Stomach (tissue), 9 donors: ENCODE results near the gene ZDHHC11. TPM values are rescaled to one million over a fixed set of nuclear protein-coding genes. Genes with fewer than 3 reads are reported as not detected.
"Not testable (repeated sequence)": the region's sequence is repeated elsewhere in the genome, so short reads cannot be mapped to it uniquely, and the experiment has no call there.

ENCODE experiments used
- DNase-seq, 2 donors: peaks; one replicate each; pipeline versions ENCODE4 v3.0.0 to v3.0.0-alpha.2; 2013 to 2019
- H3K27ac ChIP-seq, 5 donors: fragments of 200-600 bp in 4 of 5; sonication (generic) in 4 of 5; one replicate each; pipeline ENCODE4 v1.5.1; 2013 to 2019; ENCODE audit warnings: mild to moderate bottlenecking in 1 of 5, moderate library complexity in 1 of 5
- H3K27me3 ChIP-seq, 3 donors: fragments of 200-600 bp; sonication (generic); one replicate each; pipeline ENCODE4 v1.5.1; 2017 to 2019; ENCODE audit warnings: mixed run types in 1 of 3
- H3K36me3 ChIP-seq, 4 donors: fragments of 200-600 bp; sonication (generic); 1 replicate in 3 of 4; 2 replicates in 1 of 4; pipeline ENCODE4 v1.5.1; 2016 to 2019
- H3K4me1 ChIP-seq, 4 donors: fragments of 200-600 bp; sonication (generic); one replicate each; pipeline ENCODE4 v1.5.1; 2016 to 2019
- H3K4me3 ChIP-seq, 4 donors: fragments of 200-600 bp; sonication (generic) in 3 of 4; one replicate each; pipeline ENCODE4 v1.5.1; 2016 to 2019; ENCODE audit warnings: mild to moderate bottlenecking in 1 of 4
- H3K9me3 ChIP-seq, 4 donors: fragments of 200-600 bp; sonication (generic); one replicate each; pipeline ENCODE4 v1.5.1; 2016 to 2019
- EP300 ChIP-seq: sonication (generic); formaldehyde crosslinking; IDR thresholded peaks from one replicate; pipeline ENCODE4 v1.6.1; 2017; ENCODE audit warnings: antibody characterized with exemption
- POLR2A ChIP-seq, 4 donors: fragments of 450-650 bp; IDR thresholded peaks; one replicate each; pipeline ENCODE4 v1.6.1; 2016; ENCODE audit warnings: antibody characterized with exemption in 4 of 4, control low read depth in 2 of 4, mild to moderate bottlenecking in 1 of 4, moderate library complexity in 1 of 4
- POLR2AphosphoS5 ChIP-seq, 3 donors: sonication (generic); formaldehyde crosslinking; IDR thresholded peaks; one replicate each; pipeline ENCODE4 v1.6.1; 2016; ENCODE audit warnings: antibody characterized with exemption in 3 of 3
- WGBS, 5 donors: extraction: QIAGEN DNeasy Blood & Tissue Kit in 3 of 5; methylation state at CpG; one replicate each; pipeline versions ENCODE4 v1.1.5 to v1.1.7; 2013 to 2018; 5-methylcytosine and 5-hydroxymethylcytosine counted together
- intact Hi-C: fragments of 100-400 bp; cut with DNase I; formaldehyde crosslinking; loops from one replicate; pipeline ENCODE4 v1.15.1; 2023; ENCODE audit warnings: low total_unique reads
- polyA plus RNA-seq, 3 donors: library from polyadenylated mRNA; stranded (reverse); fragments of 200-250 nt; gene quantifications; one replicate each; pipeline ENCODE4 v1.2.3, GENCODE V29; 2013
- total RNA-seq, 5 donors: library from RNA; depleted of rRNA; stranded (reverse); fragments of >200 nt; gene quantifications; one replicate each; pipeline versions ENCODE4 v1.1.0 to v1.2.3, GENCODE V29; 2014 to 2016
- TF ChIP-seq, protein P1 (sequence below), 7 experiments: fragments of 450-650 bp in 4 of 7; fragments of 200-600 bp in 3 of 7; sonication (generic) in 3 of 7; IDR thresholded peaks; one replicate each; pipeline ENCODE4 v1.5.1; 2016 to 2019; ENCODE audit warnings: antibody characterized with exemption in 7 of 7, control low read depth in 2 of 7, mild to moderate bottlenecking in 1 of 7
- donor health status: healthy with polysubstance abuse.
- donor health status: Bipolar disorder and iron deficiency.
- donor health status: healthy.

The ZDHHC11 gene
- total and polyA plus RNA-seq, 8 donors = 1.6 to 35.2 (median 8.3) TPM

GRCh38 chr5:856531-857425, 6.0 kb upstream of the ZDHHC11 start:
- no peak overlapping the region for H3K4me3 ChIP-seq
- DNase-seq = no peak
- no peak overlapping the region for H3K27ac ChIP-seq
- 85 to 87% (median 86%) methylated on average over 16 of the region's 16 CpGs for WGBS, 5 donors
- H3K9me3 ChIP-seq = no peaks in the 10 kb centered on the region
- intact Hi-C loops = no loop called here
- H3K4me1 ChIP-seq = no peaks in the 10 kb centered on the region
- H3K36me3 ChIP-seq = peaks cover 0 to 19% (median 10%) of the 10 kb centered on the region in 4 donors
- H3K27me3 ChIP-seq = peaks cover 0 to 37% (median 11%) of the 10 kb centered on the region in 3 donors
- no peak for TF ChIP-seq EP300
- no peak for TF ChIP-seq POLR2A (IDR thresholded peaks at IDR 0.05)
- TF ChIP-seq POLR2AphosphoS5 (IDR thresholded peaks at IDR 0.05) = no peak
- TF ChIP-seq, protein P1, sequence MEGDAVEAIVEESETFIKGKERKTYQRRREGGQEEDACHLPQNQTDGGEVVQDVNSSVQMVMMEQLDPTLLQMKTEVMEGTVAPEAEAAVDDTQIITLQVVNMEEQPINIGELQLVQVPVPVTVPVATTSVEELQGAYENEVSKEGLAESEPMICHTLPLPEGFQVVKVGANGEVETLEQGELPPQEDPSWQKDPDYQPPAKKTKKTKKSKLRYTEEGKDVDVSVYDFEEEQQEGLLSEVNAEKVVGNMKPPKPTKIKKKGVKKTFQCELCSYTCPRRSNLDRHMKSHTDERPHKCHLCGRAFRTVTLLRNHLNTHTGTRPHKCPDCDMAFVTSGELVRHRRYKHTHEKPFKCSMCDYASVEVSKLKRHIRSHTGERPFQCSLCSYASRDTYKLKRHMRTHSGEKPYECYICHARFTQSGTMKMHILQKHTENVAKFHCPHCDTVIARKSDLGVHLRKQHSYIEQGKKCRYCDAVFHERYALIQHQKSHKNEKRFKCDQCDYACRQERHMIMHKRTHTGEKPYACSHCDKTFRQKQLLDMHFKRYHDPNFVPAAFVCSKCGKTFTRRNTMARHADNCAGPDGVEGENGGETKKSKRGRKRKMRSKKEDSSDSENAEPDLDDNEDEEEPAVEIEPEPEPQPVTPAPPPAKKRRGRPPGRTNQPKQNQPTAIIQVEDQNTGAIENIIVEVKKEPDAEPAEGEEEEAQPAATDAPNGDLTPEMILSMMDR (IDR thresholded peaks at IDR 0.05) = no peak

DNA sequence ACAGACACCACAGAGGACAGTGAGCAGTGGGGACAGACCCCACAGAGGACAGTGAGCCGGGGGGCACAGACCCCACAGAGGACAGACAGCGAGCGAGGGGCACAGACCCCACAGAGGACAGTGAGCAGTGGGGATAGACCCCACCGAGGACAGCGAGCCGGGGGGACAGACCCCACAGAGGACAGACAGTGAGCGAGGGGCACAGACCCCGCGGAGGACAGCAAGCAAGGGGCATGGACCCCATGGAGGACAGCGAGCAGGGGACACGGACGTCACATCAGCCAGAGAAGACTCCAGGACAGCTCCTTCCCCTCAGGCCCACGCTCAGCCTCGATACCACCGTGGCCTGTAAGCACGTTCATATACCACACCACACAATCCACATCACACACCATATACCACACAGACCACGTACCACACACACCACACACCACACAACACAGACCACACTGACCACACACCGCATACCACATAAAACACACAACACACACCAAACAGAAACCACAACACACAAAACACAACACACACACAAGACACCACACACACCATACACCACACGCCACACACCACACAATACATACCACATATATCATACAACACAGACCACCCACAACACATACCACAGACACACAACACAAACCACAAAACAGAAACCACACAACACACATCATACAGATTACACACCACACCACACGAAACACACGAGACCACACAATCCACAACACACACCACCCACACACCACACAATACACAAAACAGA, 5.2 kb upstream of the ZDHHC11 start:
- H3K4me1 ChIP-seq = peaks cover 0 to 2% (median under 1%) of the 10 kb centered on the region in 4 donors
- TF ChIP-seq, protein P1 (IDR thresholded peaks at IDR 0.05) = no peak
- no peak for TF ChIP-seq POLR2AphosphoS5 (IDR thresholded peaks at IDR 0.05)
- TF ChIP-seq EP300 = no peak
- TF ChIP-seq POLR2A (IDR thresholded peaks at IDR 0.05) = no peak
- intact Hi-C loops = no loop called here
- H3K9me3 ChIP-seq = no peaks in the 10 kb centered on the region
- H3K4me3 ChIP-seq = no peak overlapping the region
- H3K27me3 ChIP-seq = peaks cover 1 to 45% (median 15%) of the 10 kb centered on the region in 3 donors
- DNase-seq = no peak
- H3K36me3 ChIP-seq = peaks cover 0 to 15% (median 10%) of the 10 kb centered on the region in 4 donors
- WGBS, 5 donors = 65 to 75% (median 68%) methylated on average over 19 to 21 of the region's 21 CpGs
- H3K27ac ChIP-seq = no peak overlapping the region

DNA sequence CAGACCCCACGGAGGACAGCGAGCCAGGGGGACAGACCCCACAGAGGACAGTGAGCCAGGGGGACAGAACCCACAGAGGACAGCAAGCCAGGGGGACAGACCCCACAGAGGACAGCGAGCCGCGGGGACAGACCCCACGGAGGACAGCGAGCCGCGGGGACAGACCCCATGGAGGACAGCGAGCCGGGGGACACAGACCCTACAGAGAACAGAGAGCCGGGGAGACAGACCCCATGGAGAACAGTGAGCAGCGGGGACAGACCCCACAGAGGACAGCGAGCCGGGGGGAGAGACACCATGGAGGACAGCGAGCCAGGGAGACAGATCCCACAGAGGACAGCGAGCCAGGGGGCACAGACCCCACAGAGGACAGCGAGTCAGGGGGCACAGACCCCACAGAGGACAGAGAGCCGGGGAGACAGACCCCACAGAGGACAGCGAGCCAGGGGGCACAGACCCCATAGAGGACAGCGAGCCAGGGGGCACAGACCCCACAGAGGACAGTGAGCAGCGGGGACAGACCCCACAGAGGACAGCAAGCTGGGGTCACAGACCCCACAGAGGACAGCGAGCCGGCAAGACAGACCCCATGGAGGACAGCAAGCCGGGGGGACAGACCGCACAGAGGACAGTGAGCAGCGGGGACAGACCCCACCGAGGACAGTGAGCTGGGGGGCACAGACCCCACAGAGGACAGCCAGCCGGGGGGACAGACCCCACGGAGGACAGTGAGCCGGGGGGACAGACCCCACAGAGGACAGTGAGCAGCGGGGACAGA, 4.4 kb upstream of the ZDHHC11 start:
- DNase-seq = no peak
- intact Hi-C loops = no loop called here
- Histone ChIP-seq H3K36me3 (peaks cover 0 to 11% (median 5%) of the 10 kb centered on the region in 4 donors), H3K4me1 (peaks cover 0 to 10% (median 8%) of the 10 kb centered on the region in 4 donors), H3K4me3 (no peak overlapping the region), H3K27ac (no peak overlapping the region), H3K27me3 (peaks cover 3 to 53% (median 22%) of the 10 kb centered on the region in 3 donors), H3K9me3 (no peaks in the 10 kb centered on the region)
- TF ChIP-seq POLR2AphosphoS5 (IDR thresholded peaks at IDR 0.05) (no peak), POLR2A (IDR thresholded peaks at IDR 0.05) (no peak), EP300 (no peak)
- TF ChIP-seq, protein P1 (IDR thresholded peaks at IDR 0.05) = no peak
- 81 to 89% (median 85%) methylated on average over 26 to 32 of the region's 32 CpGs for WGBS, 5 donors

DNA sequence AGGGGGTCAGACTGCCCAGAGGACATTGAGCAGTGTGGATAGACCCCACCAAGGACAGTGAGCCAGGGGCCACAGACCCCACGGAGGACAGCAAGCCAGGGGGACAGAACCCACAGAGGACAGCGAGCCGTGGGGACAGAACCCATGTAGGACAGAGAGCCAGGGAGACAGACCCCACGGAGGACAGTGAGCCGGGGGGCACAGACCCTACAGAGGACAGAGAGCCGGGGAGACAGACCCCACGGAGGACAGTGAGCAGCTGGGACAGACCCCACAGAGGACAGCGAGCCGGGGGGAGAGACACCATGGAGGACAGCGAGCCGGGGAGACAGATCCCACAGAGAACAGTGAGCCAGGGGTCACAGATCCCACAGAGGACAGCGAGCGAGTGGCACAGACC, 3.4 kb upstream of the ZDHHC11 start:
- Histone ChIP-seq H3K27me3 (peaks cover 3 to 62% (median 27%) of the 10 kb centered on the region in 3 donors), H3K27ac (no peak overlapping the region), H3K9me3 (no peaks in the 10 kb centered on the region), H3K4me3 (no peak overlapping the region), H3K4me1 (peaks cover 8 to 18% (median 17%) of the 10 kb centered on the region in 4 donors), H3K36me3 (peaks cover 0 to 2% (median 0%) of the 10 kb centered on the region in 4 donors)
- WGBS, 5 donors = 76 to 85% (median 84%) methylated on average over 13 of the region's 13 CpGs
- intact Hi-C loops = no loop called here
- DNase-seq = no peak
- TF ChIP-seq POLR2AphosphoS5 (IDR thresholded peaks at IDR 0.05) = no peak
- no peak for TF ChIP-seq EP300
- TF ChIP-seq POLR2A (IDR thresholded peaks at IDR 0.05) = no peak
- TF ChIP-seq, protein P1 (IDR thresholded peaks at IDR 0.05) = no peak

DNA sequence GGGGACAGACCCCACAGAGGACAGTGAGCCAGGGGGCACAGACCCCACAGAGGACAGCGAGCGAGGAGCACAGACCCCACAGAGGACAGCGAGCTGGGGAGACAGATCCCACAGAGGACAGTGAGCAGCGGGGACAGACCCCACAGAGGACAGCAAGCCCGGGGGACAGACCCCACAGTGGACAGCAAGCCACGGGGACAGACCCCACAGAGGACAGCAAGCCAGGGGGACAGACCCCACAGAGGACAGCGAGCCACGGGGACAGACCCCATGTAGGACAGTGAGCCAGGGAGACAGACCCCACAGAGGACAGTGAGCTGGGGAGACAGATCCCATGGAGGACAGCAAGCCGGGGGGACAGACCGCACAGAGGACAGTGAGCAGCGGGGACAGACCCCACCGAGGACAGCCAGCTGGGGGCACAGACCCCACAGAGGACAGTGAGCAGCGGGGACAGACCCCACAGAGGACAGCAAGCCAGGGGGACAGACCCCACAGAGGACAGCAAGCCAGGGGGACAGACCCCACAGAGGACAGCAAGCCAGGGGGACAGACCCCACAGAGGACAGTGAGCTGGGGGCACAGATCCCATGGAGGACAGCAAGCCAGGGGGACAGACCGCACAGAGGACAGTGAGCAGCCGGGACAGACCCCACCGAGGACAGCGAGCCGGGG, 2.8 kb upstream of the ZDHHC11 start:
- H3K36me3 ChIP-seq, H3K27ac ChIP-seq, H3K4me3 ChIP-seq, intact Hi-C loops, H3K9me3 ChIP-seq, DNase-seq: not testable (repeated sequence)
- H3K4me1 ChIP-seq = peaks cover 8 to 19% (median 17%) of the 10 kb centered on the region in 4 donors
- peaks cover 3 to 69% (median 27%) of the 10 kb centered on the region in 3 donors for H3K27me3 ChIP-seq
- 83 to 90% (median 87%) methylated on average over 18 of the region's 18 CpGs for WGBS, 5 donors
